ENCODE results near the gene B3GAT3. TPM values are rescaled to one million over a fixed set of nuclear protein-coding genes. Genes with fewer than 3 reads are reported as not detected.

B3GAT3 gene
- total and polyA plus RNA-seq, 7 donors, result 9.7 to 47.5 (median 16.1) TPM

- TF ChIP-seq POLR2AphosphoS5 (IDR thresholded peaks at IDR 0.05), result no peak
- TF ChIP-seq POLR2A (IDR thresholded peaks at IDR 0.05), result no peak
- TF ChIP-seq, protein P1, sequence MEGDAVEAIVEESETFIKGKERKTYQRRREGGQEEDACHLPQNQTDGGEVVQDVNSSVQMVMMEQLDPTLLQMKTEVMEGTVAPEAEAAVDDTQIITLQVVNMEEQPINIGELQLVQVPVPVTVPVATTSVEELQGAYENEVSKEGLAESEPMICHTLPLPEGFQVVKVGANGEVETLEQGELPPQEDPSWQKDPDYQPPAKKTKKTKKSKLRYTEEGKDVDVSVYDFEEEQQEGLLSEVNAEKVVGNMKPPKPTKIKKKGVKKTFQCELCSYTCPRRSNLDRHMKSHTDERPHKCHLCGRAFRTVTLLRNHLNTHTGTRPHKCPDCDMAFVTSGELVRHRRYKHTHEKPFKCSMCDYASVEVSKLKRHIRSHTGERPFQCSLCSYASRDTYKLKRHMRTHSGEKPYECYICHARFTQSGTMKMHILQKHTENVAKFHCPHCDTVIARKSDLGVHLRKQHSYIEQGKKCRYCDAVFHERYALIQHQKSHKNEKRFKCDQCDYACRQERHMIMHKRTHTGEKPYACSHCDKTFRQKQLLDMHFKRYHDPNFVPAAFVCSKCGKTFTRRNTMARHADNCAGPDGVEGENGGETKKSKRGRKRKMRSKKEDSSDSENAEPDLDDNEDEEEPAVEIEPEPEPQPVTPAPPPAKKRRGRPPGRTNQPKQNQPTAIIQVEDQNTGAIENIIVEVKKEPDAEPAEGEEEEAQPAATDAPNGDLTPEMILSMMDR (IDR thresholded peaks at IDR 0.05), result no peak
- no peak for TF ChIP-seq EP300 (IDR thresholded peaks at IDR 0.05)
- no peak for DNase-seq
- Histone ChIP-seq H3K4me3 (no peak overlapping the region), H3K27ac (no peak overlapping the region), H3K36me3 (peaks cover 0 to 88% (median 25%) of the 10 kb centered on the region in 4 donors), H3K4me1 (peaks cover 0 to 9% (median 1%) of the 10 kb centered on the region in 4 donors), H3K27me3 (no peaks in the 10 kb centered on the region), H3K9me3 (no peaks in the 10 kb centered on the region)
- intact Hi-C loops (cut with DNase I), result no loop called here
- 95 to 97% methylated on average over 18 of the region's 18 CpGs for WGBS, 2 donors
Observed at GRCh38 chr11:62580959-62581715, 40.6 kb downstream of the B3GAT3 start.

- DNase-seq, result no peak
- Histone ChIP-seq H3K9me3 (no peaks in the 10 kb centered on the region), H3K36me3 (peaks cover 0 to 74% (median 21%) of the 10 kb centered on the region in 4 donors), H3K27ac (no peak overlapping the region), H3K4me3 (no peak overlapping the region), H3K4me1 (peaks cover 0 to 28% (median 18%) of the 10 kb centered on the region in 4 donors), H3K27me3 (no peaks in the 10 kb centered on the region)
- intact Hi-C loops (cut with DNase I), result no loop called here
- TF ChIP-seq EP300 (IDR thresholded peaks at IDR 0.05) (no peak), POLR2A (IDR thresholded peaks at IDR 0.05) (no peak), POLR2AphosphoS5 (IDR thresholded peaks at IDR 0.05) (no peak)
- TF ChIP-seq, protein P1 (IDR thresholded peaks at IDR 0.05), result no peak
- 93 to 98% methylated on average over 2 of the region's 2 CpGs for WGBS, 2 donors
Observed at GRCh38 chr11:62579252-62579651, 42.5 kb downstream of the B3GAT3 start.

GRCh38 chr11:62578541-62578940 lies 43.2 kb downstream of the B3GAT3 start:
- peaks cover 0 to 28% (median 18%) of the 10 kb centered on the region in 4 donors for H3K4me1 ChIP-seq
- H3K9me3 ChIP-seq, result no peaks in the 10 kb centered on the region
- intact Hi-C loops (cut with DNase I), result no loop called here
- 97% methylated on average over 11 of the region's 11 CpGs for WGBS, 2 donors
- H3K27me3 ChIP-seq, result no peaks in the 10 kb centered on the region
- H3K4me3 ChIP-seq, result no peak overlapping the region
- H3K27ac ChIP-seq, result no peak overlapping the region
- DNase-seq, result no peak
- TF ChIP-seq POLR2A (IDR thresholded peaks at IDR 0.05), result no peak
- H3K36me3 ChIP-seq, result peaks cover 0 to 67% (median 21%) of the 10 kb centered on the region in 4 donors

GRCh38 chr11:62577046-62577714 lies 44.6 kb downstream of the B3GAT3 start:
- Histone ChIP-seq H3K4me1 (peaks cover 0 to 37% (median 29%) of the 10 kb centered on the region in 4 donors), H3K36me3 (peaks cover 0 to 63% (median 22%) of the 10 kb centered on the region in 4 donors), H3K4me3 (no peak overlapping the region), H3K9me3 (no peaks in the 10 kb centered on the region), H3K27ac (peak overlapping the region; percentile 24 to 94 (median 93)), H3K27me3 (no peaks in the 10 kb centered on the region)
- 58 to 77% methylated on average over 12 of the region's 12 CpGs for WGBS, 2 donors
- intact Hi-C loops (cut with DNase I), result no loop called here
- no peak for DNase-seq
- peak in 1 of 4 donors; percentile 35 for TF ChIP-seq POLR2AphosphoS5 (IDR thresholded peaks at IDR 0.05)
- no peak for TF ChIP-seq POLR2A (IDR thresholded peaks at IDR 0.05)

GRCh38 chr11:62575837-62576236 lies 45.9 kb downstream of the B3GAT3 start:
- peaks cover 0 to 63% (median 29%) of the 10 kb centered on the region in 4 donors for H3K36me3 ChIP-seq
- intact Hi-C loops (cut with DNase I), result loop anchor here (2.0 kb wide), 1 partner anchor 15 kb away; the partner anchor contains the start of gene TUT1
- H3K4me3 ChIP-seq, result peak overlapping the region in 1 of 4 donors; percentile 64
- DNase-seq, result no peak
- 92 to 93% methylated on average over 14 of the region's 14 CpGs for WGBS, 2 donors
- no peaks in the 10 kb centered on the region for H3K9me3 ChIP-seq
- TF ChIP-seq POLR2A (IDR thresholded peaks at IDR 0.05) (no peak), EP300 (IDR thresholded peaks at IDR 0.05) (no peak), POLR2AphosphoS5 (IDR thresholded peaks at IDR 0.05) (no peak)
- TF ChIP-seq, protein P1 (IDR thresholded peaks at IDR 0.05), result no peak
- H3K4me1 ChIP-seq, result peaks cover 0 to 41% (median 35%) of the 10 kb centered on the region in 4 donors
- peak overlapping the region; percentile 91 to 94 (median 93) for H3K27ac ChIP-seq
- H3K27me3 ChIP-seq, result no peaks in the 10 kb centered on the region
